ENCODE measurements around the gene POLD4.
"Not testable (repeated sequence)": the region's sequence is repeated elsewhere in the genome, so short reads cannot be mapped to it uniquely, and the experiment has no call there.

POLD4 gene

DNA sequence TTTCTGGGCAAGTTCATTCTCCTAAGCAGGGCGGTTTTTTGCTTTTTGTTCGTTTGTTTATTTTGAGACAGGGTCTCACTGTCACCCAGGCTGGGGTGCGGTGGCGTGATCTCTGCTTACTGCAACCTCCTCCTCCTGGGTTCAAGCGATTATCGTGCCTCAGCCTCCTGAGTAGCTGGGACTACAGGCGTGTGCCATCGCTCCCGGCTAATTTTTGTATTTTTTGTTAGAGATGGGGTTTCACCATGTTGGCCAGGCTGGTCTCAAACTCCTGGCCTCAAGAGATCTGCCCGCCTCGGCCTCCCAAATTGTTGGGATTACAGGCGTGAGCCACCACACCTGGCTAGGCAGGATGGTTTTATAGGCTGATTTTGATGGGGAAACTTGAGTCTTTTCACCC, 34.5 kb downstream of the POLD4 start:
- DNase-seq: not testable (repeated sequence)

DNA sequence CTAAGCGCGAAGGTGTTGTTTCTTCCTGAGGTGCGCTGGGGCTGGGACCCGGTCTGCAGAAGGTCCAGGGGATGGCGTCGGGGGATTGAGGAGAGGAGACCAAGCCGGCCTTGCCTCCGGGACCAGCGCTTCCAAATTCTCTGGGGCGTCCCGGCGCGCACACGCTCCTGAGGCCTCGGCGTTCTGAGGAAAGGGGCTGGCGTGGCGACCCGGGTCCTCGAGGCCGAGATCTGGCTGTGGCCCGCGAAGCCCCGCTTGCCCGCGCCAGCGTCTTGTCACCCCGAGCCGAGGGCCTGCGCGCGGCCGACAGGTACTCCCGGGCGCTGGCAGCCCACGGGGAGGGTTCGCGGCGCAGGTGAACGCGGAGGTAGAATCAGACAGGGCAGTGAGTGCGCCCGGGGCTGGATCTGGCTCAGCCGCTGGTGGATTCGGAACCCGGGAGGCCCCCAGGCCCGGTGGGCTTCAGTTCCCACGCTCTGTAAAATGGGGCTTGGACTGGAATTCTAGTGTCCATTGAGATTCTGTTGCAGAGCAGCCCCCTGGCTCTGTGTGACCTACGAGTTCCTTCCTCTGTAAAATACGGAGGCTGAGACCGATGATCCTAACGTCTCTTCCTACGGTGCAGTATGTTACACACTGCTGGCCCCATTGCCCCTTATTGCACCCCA, 35.3 kb downstream of the POLD4 start:
- no peak for DNase-seq

DNA sequence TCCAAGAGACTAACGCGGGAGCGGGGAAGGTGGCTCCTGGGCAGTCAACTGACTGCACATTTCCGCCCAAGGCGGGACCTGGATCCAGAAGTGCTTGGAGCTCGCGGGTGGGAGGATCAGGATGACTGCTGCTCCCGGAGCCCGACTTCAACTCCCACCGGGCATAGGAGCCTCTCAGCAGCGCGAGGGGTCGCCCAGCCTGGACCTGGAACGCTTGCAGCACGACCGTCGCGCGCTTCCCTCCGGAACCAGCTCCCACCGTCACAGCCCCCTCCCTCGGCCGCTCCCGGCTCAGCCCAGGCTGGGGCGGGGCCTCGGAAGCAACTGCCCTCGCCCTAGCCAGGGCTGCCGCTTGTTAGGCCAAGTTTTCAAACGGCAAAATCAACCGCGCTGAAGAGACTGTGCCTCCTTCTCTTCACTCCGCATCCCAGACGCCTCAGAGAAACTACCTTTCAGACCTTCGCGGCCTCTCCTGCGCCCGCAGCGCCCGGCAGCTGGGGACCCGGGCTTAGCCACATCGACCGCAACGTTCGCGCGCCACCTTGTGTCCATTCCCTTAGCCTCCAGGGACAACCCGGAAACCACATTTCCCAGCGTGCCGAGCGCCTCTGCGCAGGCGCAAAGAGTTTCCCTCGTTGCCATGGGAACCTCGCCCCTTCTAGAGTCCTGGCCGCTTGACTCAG, 36.0 kb downstream of the POLD4 start:
- peak; percentile 100 for DNase-seq

DNA sequence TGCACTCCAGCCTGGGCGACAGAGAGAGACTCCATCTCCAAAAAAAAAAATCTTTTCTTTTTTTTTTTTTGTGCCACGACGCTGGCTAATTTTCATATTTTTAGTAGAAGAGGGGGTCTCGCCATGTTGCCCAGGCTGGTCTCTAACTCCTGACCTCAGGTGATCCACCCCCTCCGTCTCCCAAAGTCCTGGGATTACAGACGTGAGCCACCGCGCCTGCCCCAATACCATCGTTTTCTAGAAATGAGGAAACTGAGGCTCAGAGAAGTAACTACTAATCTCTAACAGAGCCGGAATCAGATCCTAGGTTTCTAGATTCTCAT, 36.5 kb downstream of the POLD4 start:
- no peak for DNase-seq

DNA sequence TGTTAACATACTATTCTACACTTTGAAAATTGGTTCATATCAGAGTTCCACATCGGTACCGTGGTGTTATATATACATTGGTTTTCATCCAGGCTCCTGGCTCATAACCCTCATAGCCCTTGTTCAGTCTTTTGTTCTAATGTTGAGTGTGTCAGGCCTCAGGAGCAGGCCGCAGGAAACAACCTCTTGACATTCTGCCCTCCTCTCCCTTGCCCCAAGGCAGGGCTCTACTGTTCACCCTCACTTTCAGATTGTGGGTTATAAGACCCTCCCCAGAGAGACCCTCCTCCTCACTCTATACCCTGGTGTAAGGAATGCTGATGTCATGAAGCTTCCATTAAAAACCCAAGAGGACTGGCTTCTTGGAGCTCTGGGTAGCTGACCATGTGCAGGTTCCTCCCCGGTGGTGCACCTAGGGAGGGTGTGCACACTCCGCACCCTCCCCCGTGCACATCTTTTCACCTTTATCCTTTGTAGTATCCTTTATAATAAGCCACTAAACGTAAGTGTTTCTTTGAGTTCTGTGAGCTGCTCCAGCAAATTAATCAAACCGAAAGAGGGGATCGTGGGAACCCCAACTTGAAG, 37.9 kb downstream of the POLD4 start:
- DNase-seq: no peak

DNA sequence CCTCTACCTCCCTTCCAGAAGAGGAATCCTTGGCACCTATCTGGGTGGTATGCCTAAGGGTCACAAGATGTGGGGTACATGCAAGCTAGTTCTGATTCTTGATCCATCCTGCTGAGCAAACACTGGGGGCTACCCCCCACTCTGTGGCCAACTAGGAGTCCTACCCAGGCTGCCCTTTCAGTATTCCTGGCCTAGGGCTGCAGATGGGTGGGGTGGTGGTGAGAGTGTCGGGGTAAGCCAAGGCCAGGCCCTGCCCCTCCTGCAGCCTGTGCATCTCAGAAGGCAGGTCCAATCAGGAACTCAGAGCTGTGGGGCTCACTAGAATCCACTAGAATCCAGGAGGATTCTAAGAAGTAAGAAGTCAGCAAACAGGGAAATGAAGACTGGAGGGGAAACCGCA, 39.1 kb downstream of the POLD4 start:
- DNase-seq: no peak

DNA sequence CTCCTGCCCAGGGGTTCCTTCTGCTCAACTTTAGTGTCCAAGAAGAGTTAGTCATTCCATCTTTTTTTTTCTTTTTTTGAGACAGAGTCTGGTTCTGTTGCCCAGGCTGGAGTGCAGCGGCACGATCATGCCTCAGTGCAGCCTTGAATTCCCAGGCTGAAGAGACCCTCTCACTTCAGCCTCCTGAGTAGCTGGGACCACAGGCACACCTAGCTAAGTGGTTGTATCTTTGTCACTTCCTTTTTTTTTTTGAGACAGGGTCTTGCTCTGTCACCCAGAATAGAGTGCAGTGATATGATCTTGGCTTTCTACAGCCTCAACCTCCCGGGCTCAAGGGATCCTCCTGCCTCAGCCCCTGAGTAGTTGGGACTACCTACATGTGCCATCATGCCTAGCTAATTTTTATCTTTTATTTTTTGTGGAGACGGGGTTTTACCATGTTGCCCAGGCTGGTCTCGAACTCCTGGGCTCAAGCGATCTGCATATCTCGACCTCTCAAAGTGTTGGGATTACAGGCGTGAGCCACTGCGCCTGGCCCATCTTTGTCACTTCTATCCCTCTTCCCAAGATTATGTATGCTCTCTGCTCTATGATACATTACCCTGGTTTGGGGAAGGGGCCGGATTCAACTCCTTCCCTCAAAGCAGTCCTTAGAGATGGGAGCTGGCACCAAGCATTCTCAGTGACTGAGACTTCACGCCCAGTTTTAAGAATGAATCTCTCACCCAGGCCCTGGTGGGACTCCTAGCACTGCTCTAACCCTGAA, 40.0 kb downstream of the POLD4 start:
- DNase-seq: no peak

DNA sequence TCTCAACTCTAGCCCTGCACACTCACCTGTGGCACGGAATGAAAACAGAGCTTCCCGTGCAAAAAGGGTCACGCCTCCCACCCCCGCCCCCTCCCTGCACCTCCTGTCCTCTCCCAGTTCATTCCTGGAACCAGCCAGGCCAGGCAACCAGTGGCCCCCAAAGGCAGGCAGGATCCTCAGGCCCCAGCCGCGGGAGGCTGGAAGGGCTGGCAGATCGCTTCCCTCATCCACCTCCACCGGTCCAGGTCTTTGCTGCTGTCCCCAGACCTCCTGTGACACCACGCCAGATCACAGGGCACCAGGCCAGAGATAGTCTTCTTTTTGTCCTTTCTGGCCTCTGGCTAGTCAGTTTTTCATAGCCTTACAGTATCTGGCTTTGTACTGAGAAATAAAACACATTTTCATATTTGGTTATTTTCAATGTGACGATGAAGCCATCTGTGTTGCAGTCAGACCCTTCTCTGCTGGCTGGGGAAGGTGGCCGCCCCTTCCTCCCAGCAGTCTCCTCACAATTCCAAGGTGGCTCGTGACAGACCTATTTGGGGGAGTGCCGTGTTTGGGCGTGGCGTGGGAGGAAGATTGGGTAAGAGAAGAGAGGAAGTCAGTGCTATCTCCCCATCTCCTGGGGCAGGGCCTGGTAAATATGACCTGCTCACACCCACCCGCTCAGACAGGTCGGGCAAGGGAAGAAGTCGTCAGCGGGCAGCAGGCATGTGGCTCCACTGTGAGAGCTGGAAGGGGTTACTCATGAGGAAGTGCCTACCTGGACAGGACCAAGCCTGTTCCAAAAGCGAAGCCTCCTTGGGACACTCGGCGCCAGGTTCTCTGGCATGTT, 40.9 kb downstream of the POLD4 start:
- no peak for DNase-seq

DNA sequence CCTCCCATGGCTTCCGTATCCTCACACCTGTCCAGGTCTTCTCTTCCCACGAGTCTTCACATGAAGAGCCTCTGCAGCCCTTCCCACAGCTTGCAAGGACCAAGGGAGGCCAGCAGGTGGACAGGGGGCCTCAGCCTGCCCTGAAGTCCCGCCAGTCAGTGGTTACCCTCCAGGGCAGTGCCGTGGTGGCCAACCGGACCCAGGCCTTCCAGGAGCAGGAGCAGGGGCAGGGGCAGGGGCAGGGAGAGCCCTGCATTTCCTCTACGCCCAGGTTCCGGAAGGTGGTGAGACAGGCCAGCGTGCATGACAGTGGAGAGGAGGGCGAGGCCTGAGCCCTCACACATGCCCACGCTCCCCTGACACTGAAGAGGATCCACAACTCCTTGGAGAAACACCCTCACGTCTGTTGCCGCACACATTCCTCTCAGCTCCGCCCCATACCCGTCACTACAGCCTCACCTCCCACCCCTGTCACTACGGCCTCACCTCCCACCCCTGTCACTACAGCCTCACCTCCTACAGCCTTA, 41.7 kb downstream of the POLD4 start:
- DNase-seq: no peak

DNA sequence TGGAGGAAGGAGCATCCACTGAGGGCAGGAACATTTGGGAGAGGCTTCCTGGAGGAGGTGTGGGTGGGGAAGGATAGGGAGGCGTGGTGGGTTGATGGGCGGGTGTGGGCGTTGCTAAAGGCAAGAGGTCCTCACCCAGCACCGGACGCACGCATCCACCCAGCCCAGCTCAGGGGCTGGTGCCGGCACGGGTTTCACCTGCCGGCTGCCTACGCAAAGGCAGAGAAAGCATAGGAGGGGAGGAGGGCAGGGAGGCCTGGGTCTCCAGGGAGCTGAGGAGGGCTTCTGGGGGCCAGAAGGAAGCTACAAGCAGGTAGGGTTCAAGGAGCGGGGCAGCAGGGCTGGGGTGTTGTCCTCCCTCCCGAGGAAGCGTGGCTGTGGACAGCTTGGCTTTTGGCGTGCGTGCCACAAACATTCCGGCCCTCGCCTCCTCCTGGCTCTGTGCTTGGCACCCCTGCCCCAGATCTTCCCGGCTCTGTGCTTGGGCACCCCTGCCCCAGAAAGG, 42.2 kb downstream of the POLD4 start:
- no peak for DNase-seq

DNA sequence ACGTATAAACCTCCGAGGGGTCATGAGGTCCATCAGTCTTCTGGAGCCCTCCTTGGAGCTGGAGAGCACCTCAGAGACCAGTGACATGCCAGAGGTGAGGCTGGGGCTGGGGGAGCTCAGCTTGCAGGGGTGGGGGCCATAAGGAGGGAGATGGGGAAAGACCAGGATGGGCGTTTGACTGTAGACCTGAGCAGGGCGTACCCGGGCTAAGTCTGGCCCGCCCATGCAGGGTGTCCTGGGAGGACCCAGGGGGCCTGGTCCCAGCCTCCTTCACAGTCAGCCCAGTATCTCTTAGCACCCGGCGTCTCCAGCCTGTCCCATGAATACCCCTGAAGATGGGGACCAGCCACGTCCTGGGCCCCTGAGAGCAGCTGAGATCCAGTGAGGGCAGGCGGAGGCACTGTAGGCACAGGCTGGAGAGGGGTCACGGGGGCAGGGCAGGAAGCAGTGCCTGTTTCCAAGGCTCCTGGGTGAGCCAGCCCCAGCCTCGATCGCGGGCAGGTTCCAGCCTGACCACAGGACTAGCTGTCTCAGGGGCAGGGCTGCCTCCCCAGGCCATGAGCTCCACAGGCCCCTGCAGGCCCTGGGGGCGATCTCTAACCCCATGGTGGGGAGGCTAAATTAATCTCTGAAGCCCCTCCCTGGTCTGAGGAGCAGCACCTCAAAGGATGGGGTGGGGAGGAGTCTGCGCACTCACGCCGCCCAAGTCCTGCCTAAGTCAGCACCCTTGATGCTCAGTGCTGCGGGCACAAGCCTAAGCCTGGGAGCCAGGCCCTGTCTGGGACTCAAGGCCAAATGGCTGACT, 42.9 kb downstream of the POLD4 start:
- no peak for DNase-seq

DNA sequence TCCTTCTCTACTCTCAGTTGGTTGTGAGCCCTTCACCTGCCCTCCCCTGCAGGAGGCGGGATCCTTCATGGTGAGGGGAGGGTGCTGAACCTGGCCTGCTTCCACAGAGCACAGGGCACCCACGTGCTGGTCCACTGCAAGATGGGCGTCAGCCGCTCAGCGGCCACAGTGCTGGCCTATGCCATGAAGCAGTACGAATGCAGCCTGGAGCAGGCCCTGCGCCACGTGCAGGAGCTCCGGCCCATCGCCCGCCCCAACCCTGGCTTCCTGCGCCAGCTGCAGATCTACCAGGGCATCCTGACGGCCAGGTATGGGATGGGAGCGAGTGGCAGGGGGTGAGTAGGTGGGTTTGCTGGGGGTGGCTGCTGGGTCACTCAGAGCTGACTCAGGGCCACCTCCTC, 43.7 kb downstream of the POLD4 start:
- no peak for DNase-seq

DNA sequence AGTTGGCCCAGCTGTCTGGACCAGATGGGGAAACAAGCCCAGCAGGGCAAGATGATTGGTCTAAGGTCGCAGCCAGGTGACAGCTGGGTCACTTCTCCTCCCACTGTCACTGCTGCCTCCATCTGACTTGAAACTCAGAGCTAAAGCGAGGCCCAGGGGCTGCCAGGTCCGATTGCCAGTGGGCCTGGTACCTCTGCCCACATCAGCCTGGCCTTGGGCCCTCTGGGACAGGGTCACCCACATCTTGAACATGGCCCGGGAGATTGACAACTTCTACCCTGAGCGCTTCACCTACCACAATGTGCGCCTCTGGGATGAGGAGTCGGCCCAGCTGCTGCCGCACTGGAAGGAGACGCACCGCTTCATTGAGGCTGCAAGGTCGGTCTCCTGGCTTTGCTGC, 44.2 kb downstream of the POLD4 start:
- no peak for DNase-seq

DNA sequence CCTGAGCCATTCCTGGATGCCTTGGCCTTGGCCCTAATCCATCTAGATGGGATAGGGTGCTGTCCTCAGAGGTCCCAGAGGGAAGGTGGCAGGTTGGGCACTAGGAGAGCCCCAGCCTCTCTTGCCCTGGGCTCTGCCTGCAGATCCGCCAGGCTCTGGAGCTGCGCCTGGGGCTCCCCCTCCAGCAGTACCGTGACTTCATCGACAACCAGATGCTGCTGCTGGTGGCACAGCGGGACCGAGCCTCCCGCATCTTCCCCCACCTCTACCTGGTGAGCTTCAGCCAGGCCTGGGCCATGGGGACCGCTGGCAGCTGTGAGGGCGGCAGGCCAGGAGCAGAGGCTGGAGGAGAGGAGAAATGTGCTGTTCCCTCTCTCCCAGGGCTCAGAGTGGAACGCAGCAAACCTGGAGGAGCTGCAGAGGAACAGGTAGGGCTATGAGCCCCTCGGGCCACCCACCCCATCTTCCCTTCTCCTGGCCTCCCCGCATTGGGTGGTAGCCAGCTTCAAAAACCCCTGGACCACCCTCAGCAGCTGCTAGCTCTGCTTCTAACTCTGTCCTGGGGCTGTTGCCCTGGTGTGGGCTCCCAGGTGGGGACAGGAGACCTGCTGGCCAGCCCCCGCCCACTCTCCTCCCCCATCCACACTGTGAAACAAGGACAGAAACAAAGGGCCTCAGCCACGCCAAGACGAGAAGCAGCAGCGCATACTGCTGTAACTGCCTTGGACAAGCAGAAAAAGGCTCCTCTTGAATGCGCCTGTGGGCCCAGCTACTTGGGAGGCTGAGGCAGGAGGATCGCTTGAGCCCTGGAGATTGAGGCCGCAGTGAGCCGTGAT, 45.1 kb downstream of the POLD4 start:
- DNase-seq: no peak

DNA sequence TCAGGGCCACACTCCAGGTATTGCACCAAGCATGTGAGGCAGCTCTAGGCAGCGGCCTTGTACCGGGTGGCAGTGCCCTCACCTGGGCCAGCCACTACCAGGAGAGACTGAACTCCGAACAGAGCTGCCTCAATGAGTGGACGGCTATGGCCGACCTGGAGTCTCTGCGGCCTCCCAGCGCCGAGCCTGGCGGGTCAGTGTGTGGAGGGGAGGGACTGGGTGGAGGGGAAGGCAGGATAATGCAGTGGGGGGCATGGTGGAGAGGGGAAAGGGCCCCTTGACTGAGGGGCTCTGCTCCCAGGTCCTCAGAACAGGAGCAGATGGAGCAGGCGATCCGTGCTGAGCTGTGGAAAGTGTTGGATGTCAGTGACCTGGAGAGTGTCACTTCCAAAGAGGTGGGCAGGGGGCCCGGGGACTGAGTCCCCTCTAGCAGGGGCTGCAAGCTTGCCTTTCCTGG, 45.8 kb downstream of the POLD4 start:
- no peak for DNase-seq

DNA sequence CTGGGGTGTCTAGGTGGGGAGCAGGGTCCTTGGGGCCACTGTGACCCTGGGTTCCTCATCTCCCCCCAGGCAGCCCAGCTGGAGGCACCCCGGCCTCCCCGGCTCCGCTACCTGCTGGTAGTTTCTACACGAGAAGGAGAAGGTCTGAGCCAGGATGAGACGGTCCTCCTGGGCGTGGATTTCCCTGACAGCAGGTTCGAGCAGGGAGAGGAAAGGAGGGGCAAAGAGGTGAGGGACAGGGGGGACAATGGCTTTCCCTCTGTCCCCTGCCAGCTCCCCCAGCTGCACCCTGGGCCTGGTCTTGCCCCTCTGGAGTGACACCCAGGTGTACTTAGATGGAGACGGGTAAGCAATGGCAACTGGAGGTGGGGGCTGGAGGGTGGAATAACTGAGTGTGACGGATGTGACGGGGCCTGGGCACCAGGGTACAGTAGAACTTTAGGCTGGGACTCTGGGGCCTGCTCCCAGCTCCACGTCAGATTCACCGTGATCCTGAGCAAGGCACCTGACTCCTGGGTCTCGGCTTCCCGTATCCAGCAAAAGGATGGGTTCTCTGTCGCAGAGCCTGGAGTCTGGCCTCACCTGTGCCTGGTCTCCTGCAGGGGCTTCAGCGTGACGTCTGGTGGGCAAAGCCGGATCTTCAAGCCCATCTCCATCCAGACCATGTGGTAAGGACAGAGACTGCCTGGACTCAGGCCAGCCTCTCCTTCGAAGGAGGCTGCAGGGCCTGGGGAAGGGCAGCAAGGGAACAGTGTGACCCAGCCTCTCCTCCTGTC, 46.4 kb downstream of the POLD4 start:
- DNase-seq: no peak

DNA sequence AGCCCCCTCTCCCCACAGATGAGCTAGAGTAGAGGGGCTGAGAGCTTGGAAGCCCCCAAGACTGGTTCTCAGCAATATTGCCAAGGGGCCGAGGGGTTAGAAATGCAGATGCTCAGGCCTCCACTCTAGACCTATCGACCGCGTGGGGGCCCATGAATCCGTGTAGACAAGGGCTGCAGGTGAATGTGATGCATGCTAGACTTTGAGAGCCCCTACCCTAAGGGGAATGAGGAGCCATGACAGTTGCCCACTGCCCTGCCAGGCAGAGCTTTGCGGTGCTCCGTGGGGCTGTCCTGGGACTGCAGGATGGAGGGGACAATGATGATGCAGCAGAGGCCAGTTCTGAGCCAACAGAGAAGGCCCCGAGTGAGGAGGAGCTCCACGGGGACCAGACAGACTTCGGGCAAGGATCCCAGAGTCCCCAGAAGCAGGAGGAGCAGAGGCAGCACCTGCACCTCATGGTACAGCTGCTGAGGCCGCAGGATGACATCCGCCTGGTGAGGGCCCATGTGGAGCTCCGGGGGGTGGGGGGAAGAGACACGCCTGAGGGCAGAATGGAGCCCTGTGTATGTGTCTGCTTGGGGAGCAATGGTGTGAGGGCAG, 48.7 kb downstream of the POLD4 start:
- no peak for DNase-seq

DNA sequence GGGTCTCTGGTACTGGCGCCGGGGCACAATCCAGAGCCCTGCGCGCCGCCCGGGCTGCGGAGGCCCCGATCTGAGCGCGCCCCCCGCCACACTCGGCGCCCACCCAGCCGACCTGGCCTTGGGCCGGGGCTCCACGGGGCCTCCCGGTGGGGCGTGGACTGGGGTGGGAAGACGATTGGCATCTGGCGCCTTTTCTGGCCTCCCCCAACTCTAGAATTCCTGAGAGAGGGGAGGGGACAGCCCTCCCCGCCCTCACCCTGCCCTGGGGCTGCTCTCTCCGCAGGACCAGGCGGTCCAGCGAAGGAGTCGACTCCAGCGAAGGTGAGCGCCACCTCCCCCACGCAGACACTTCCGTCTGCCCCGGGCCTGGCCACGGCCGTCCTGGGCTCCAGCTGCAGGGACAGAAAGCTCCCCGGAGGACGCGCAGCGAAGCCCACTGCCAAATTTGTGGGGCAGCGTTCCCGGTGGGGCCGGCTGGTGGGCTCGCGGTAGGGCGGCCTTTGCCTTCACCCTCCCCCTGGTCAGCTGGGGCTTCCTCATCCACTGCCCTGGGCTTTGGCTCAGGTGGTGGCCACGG, 49.4 kb downstream of the POLD4 start:
- DNase-seq: peak; percentile 78
